GM19023 (cell line): ENCODE measurements around the gene GRM1.
"Not testable (repeated sequence)": the region's sequence is repeated elsewhere in the genome, so short reads cannot be mapped to it uniquely, and the experiment has no call there.

Experiments
- ATAC-seq: cut with Tn5 transposase; IDR thresholded peaks from one replicate; pipeline ENCODE4 v1.9.1; 2021; ENCODE audit warnings: mild to moderate bottlenecking, moderate library complexity; ENCODE audit not compliant: unreplicated experiment

Gene GRM1

GRCh38 chr6:146189131-146189530 lies 160.3 kb downstream of the GRM1 start:
- no peak for ATAC-seq

- ATAC-seq: no peak
Observed at GRCh38 chr6:146190581-146190980, 161.7 kb downstream of the GRM1 start.

- ATAC-seq: no peak
Observed at GRCh38 chr6:146191166-146191565, 162.3 kb downstream of the GRM1 start.

GRCh38 chr6:146191612-146192011 lies 162.8 kb downstream of the GRM1 start:
- ATAC-seq: no peak

- no peak for ATAC-seq
Observed at GRCh38 chr6:146194434-146194833, 165.6 kb downstream of the GRM1 start.

GRCh38 chr6:146200176-146200575 lies 171.3 kb downstream of the GRM1 start:
- ATAC-seq: no peak

- no peak for ATAC-seq
Observed at GRCh38 chr6:146202570-146202969, 173.7 kb downstream of the GRM1 start.

- ATAC-seq: no peak
Observed at GRCh38 chr6:146209942-146210341, 181.1 kb downstream of the GRM1 start.

GRCh38 chr6:146210406-146211083 lies 181.7 kb downstream of the GRM1 start:
- no peak for ATAC-seq

- ATAC-seq: no peak
Observed at GRCh38 chr6:146211646-146212045, 182.8 kb downstream of the GRM1 start.

- no peak for ATAC-seq
Observed at GRCh38 chr6:146212781-146213180, 183.9 kb downstream of the GRM1 start.

GRCh38 chr6:146219101-146219500 lies 190.2 kb downstream of the GRM1 start:
- ATAC-seq: no peak

GRCh38 chr6:146224449-146224848 lies 195.6 kb downstream of the GRM1 start:
- ATAC-seq: no peak

GRCh38 chr6:146224988-146225387 lies 196.1 kb downstream of the GRM1 start:
- ATAC-seq: no peak

- no peak for ATAC-seq
Observed at GRCh38 chr6:146240322-146240721, 211.5 kb downstream of the GRM1 start.

- ATAC-seq: no peak
Observed at GRCh38 chr6:146240807-146241206, 211.9 kb downstream of the GRM1 start.

- ATAC-seq: not testable (repeated sequence)
Observed at GRCh38 chr6:146243646-146244045, 214.8 kb downstream of the GRM1 start.

GRCh38 chr6:146244630-146245143 lies 215.8 kb downstream of the GRM1 start:
- no peak for ATAC-seq

- no peak for ATAC-seq
Observed at GRCh38 chr6:146246028-146246427, 217.2 kb downstream of the GRM1 start.

GRCh38 chr6:146253691-146254090 lies 224.8 kb downstream of the GRM1 start:
- ATAC-seq: no peak

- no peak for ATAC-seq
Observed at GRCh38 chr6:146258206-146258605, 229.3 kb downstream of the GRM1 start.

- no peak for ATAC-seq
Observed at GRCh38 chr6:146260886-146261285, 232.0 kb downstream of the GRM1 start.

- ATAC-seq: no peak
Observed at GRCh38 chr6:146265056-146265455, 236.2 kb downstream of the GRM1 start.
